Measurements from ENCODE around the gene RTN4R. TPM values are rescaled to one million over a fixed set of nuclear protein-coding genes. Genes with fewer than 3 reads are reported as not detected.
A peak's percentile ranks its signal among the peaks of the same experiment; 100 is the strongest.

RTN4R gene
- total and polyA plus RNA-seq, 9 of the 15 experiments (the other 6 are each of a cell fraction or from before 2014, with no cell fraction given), result 0.04 to 2.8 (median 1.4) TPM; not detected in 3

GRCh38 chr22:20264614-20265452 lies 3.3 kb downstream of the RTN4R start (continued):
- peak; percentile 92 for TF ChIP-seq NR2C2 (CRISPR knock-in tag; IDR thresholded peaks at IDR 0.05)
- peak; percentile 81 for TF ChIP-seq NR2C2 (tag; IDR thresholded peaks at IDR 0.05)
- TF ChIP-seq DDX20 (tag; IDR thresholded peaks at IDR 0.05; ENCODE audit: low read depth), result no peak
- no peak for TF ChIP-seq BRD4 (IDR thresholded peaks at IDR 0.05)
- no peak for TF ChIP-seq POLR2AphosphoS2 (IDR thresholded peaks at IDR 0.05; ENCODE audit: low read length)
- no peak for TF ChIP-seq ETS2 (tag; IDR thresholded peaks at IDR 0.05; ENCODE audit: borderline replicate concordance, poor library complexity, severe bottlenecking)
- no peak for TF ChIP-seq TAL1 (IDR thresholded peaks at IDR 0.05)
- TF ChIP-seq POLR2H (tag; IDR thresholded peaks at IDR 0.05; ENCODE audit: low read depth), result no peak
- no peak for TF ChIP-seq TCFL5 (CRISPR knock-in tag; conservative IDR thresholded peaks at IDR 0.05)
- TF ChIP-seq, protein P1, sequence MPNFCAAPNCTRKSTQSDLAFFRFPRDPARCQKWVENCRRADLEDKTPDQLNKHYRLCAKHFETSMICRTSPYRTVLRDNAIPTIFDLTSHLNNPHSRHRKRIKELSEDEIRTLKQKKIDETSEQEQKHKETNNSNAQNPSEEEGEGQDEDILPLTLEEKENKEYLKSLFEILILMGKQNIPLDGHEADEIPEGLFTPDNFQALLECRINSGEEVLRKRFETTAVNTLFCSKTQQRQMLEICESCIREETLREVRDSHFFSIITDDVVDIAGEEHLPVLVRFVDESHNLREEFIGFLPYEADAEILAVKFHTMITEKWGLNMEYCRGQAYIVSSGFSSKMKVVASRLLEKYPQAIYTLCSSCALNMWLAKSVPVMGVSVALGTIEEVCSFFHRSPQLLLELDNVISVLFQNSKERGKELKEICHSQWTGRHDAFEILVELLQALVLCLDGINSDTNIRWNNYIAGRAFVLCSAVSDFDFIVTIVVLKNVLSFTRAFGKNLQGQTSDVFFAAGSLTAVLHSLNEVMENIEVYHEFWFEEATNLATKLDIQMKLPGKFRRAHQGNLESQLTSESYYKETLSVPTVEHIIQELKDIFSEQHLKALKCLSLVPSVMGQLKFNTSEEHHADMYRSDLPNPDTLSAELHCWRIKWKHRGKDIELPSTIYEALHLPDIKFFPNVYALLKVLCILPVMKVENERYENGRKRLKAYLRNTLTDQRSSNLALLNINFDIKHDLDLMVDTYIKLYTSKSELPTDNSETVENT (CRISPR knock-in tag; IDR thresholded peaks at IDR 0.05), result peak; percentile 71; the same call in 1 of the 2 replicates
- TF ChIP-seq HMBOX1 (IDR thresholded peaks at IDR 0.05), result no peak
- TF ChIP-seq SMC3 (conservative IDR thresholded peaks at IDR 0.05; ENCODE audit: insufficient read depth, low read depth, low read length), result no peak
- TF ChIP-seq ZC3H4 (CRISPR knock-in tag; IDR thresholded peaks at IDR 0.05; ENCODE audit: borderline replicate concordance), result 0 out of 2 replicates have a peak, but pooled peaks have one; percentile 22
- TF ChIP-seq ILK (tag; IDR thresholded peaks at IDR 0.05; ENCODE audit: borderline replicate concordance, low read depth), result no peak
- no peak; the same call in 1 of the 2 replicates for TF ChIP-seq ZNF263 (CRISPR knock-in tag; IDR thresholded peaks at IDR 0.05; ENCODE audit: borderline replicate concordance)
- TF ChIP-seq E2F3 (CRISPR knock-in tag; IDR thresholded peaks at IDR 0.05), result no peak
- no peak for TF ChIP-seq NR2C1 (IDR thresholded peaks at IDR 0.05)
- peak; percentile 88 for TF ChIP-seq NR2C1 (tag; IDR thresholded peaks at IDR 0.05)
- TF ChIP-seq ZKSCAN3 (CRISPR knock-in tag; IDR thresholded peaks at IDR 0.05), result no peak
- no peak for TF ChIP-seq MYBL2 (IDR thresholded peaks at IDR 0.05; ENCODE audit: low read depth)
- peak; percentile 45; the same call in 1 of the 2 replicates for TF ChIP-seq MYBL2 (CRISPR knock-in tag; IDR thresholded peaks at IDR 0.05; ENCODE audit: borderline replicate concordance)
- TF ChIP-seq RFX7 (CRISPR knock-in tag; IDR thresholded peaks at IDR 0.05), result no peak
- no peak for TF ChIP-seq PYGO2 (tag; IDR thresholded peaks at IDR 0.05)
- TF ChIP-seq RB1 (IDR thresholded peaks at IDR 0.05; ENCODE audit: low read depth), result peak; percentile 54; the same call in 1 of the 2 replicates
- TF ChIP-seq, protein P2, sequence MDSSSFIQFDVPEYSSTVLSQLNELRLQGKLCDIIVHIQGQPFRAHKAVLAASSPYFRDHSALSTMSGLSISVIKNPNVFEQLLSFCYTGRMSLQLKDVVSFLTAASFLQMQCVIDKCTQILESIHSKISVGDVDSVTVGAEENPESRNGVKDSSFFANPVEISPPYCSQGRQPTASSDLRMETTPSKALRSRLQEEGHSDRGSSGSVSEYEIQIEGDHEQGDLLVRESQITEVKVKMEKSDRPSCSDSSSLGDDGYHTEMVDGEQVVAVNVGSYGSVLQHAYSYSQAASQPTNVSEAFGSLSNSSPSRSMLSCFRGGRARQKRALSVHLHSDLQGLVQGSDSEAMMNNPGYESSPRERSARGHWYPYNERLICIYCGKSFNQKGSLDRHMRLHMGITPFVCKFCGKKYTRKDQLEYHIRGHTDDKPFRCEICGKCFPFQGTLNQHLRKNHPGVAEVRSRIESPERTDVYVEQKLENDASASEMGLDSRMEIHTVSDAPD (CRISPR knock-in tag; IDR thresholded peaks at IDR 0.05), result no peak

Measured in K562 (cell line).